Measurements from ENCODE around the gene BRPF3.

Gene BRPF3

GRCh38 chr6:36266913-36267644, 70.5 kb downstream of the BRPF3 start:
- DNase-seq (ENCODE audit: low read depth in 1 of 2, low spot score in 1 of 2): no peak

GRCh38 chr6:36267731-36268477, 71.4 kb downstream of the BRPF3 start:
- DNase-seq (ENCODE audit: low read depth in 1 of 2, low spot score in 1 of 2): no peak

GRCh38 chr6:36268478-36269275, 72.1 kb downstream of the BRPF3 start:
- DNase-seq (ENCODE audit: low read depth in 1 of 2, low spot score in 1 of 2): no peak

- no peak for DNase-seq (ENCODE audit: low read depth in 1 of 2, low spot score in 1 of 2)
Observed at GRCh38 chr6:36269834-36270705, 73.5 kb downstream of the BRPF3 start, which contains the start of gene PNPLA1. Gene PNPLA1 (plus strand): TSS chr6:36270060. CDS start chr6:36270460, 400 bp downstream.

- no peak for DNase-seq (ENCODE audit: low read depth in 1 of 2, low spot score in 1 of 2)
Observed at GRCh38 chr6:36272234-36272633, 75.7 kb downstream of the BRPF3 start.

- DNase-seq (ENCODE audit: low read depth in 1 of 2, low spot score in 1 of 2): no peak
Observed at GRCh38 chr6:36273067-36273466, 76.5 kb downstream of the BRPF3 start.

- DNase-seq (ENCODE audit: low read depth in 1 of 2, low spot score in 1 of 2): no peak
Observed at GRCh38 chr6:36273802-36274514, 77.4 kb downstream of the BRPF3 start.

GRCh38 chr6:36276581-36277536, 80.3 kb downstream of the BRPF3 start:
- DNase-seq (ENCODE audit: low read depth in 1 of 2, low spot score in 1 of 2): no peak

GRCh38 chr6:36277946-36278470, 81.5 kb downstream of the BRPF3 start:
- no peak for DNase-seq (ENCODE audit: low read depth in 1 of 2, low spot score in 1 of 2)

GRCh38 chr6:36280467-36280866, 83.9 kb downstream of the BRPF3 start:
- DNase-seq (ENCODE audit: low read depth in 1 of 2, low spot score in 1 of 2): no peak

- no peak for DNase-seq (ENCODE audit: low read depth in 1 of 2, low spot score in 1 of 2)
Observed at GRCh38 chr6:36280983-36281382, 84.4 kb downstream of the BRPF3 start.

Data from stimulated activated CD4-positive, alpha-beta T cell treated with anti-CD3 and anti-CD28 coated beads, Interleukin-15, amount 100 ng/mL, for 1 hour (primary cell).